CD4-positive, CD25-positive, alpha-beta regulatory T cell (primary cell): ENCODE measurements around the gene MAT2A. TPM values are rescaled to one million over a fixed set of nuclear protein-coding genes. Genes with fewer than 3 reads are reported as not detected.

Source experiments
- ATAC-seq, 2 donors: fragments of 150-1000 bp; cut with Tn5 transposase; one replicate each; pipeline ENCODE4 v1.10.0; 2021; ENCODE audit warnings: low read depth in 2 of 2, moderate number of reproducible peaks in 2 of 2, moderate library complexity in 1 of 2
- DNase-seq, 3 donors: peaks; one replicate each; pipeline versions ENCODE4 v3.0.0 to v3.0.0-alpha.2; 2012 to 2022; ENCODE audit warnings: mixed read lengths in 1 of 3
- H3K27ac ChIP-seq: one replicate; pipeline ENCODE4 v1.7.0; 2013; ENCODE audit warnings: mild to moderate bottlenecking, low read length; ENCODE audit not compliant: insufficient read depth, poor library complexity, severe bottlenecking
- H3K27me3 ChIP-seq: one replicate; pipeline ENCODE4 v1.7.0; 2013; ENCODE audit warnings: low read length; ENCODE audit not compliant: control insufficient read depth, insufficient read depth
- H3K36me3 ChIP-seq: one replicate; pipeline ENCODE4 v1.7.0; 2013; ENCODE audit warnings: mild to moderate bottlenecking, low read length, moderate library complexity; ENCODE audit not compliant: control insufficient read depth, insufficient read depth
- H3K4me1 ChIP-seq: 2 replicates; pipeline ENCODE4 v1.7.0; 2013; ENCODE audit warnings: mild to moderate bottlenecking, low read length; ENCODE audit not compliant: insufficient read depth, control insufficient read depth, poor library complexity, severe bottlenecking
- H3K4me3 ChIP-seq: one replicate; pipeline ENCODE4 v1.7.0; 2013; ENCODE audit warnings: low read depth, mild to moderate bottlenecking, low read length, moderate library complexity
- H3K9me3 ChIP-seq, 2 experiments: 1 replicate in 1 of 2; 2 replicates in 1 of 2; pipeline ENCODE4 v1.7.0; 2013; ENCODE audit warnings: low read length in 2 of 2, mild to moderate bottlenecking in 1 of 2, moderate library complexity in 1 of 2; ENCODE audit not compliant: control insufficient read depth in 2 of 2
- H3K27ac Mint-ChIP-seq, 3 donors: one replicate each; pipeline ENCODE4 v1.8.0; 2020 to 2022; ENCODE audit warnings: mild to moderate bottlenecking in 3 of 3, mixed read lengths in 3 of 3, moderate library complexity in 2 of 3
- H3K27me3 Mint-ChIP-seq: one replicate; pipeline ENCODE4 v1.8.0; 2022; ENCODE audit warnings: mild to moderate bottlenecking, mixed read lengths
- H3K36me3 Mint-ChIP-seq: one replicate; pipeline ENCODE4 v1.8.0; 2020; ENCODE audit warnings: mixed read lengths
- H3K4me1 Mint-ChIP-seq, 4 donors: one replicate each; pipeline ENCODE4 v1.8.0; 2020 to 2022; ENCODE audit warnings: mixed read lengths in 4 of 4, mild to moderate bottlenecking in 1 of 4
- H3K4me3 Mint-ChIP-seq, 4 donors: one replicate each; pipeline ENCODE4 v1.8.0; 2020 to 2022; ENCODE audit warnings: mild to moderate bottlenecking in 4 of 4, mixed read lengths in 4 of 4, moderate library complexity in 3 of 4
- H3K9me3 Mint-ChIP-seq, 7 donors: one replicate each; pipeline ENCODE4 v1.8.0; 2020 to 2022; ENCODE audit warnings: mixed read lengths in 7 of 7, mild to moderate bottlenecking in 3 of 7, moderate library complexity in 2 of 7
- polyA plus RNA-seq, 4 donors: library from polyadenylated mRNA; unstranded; fragments of 300-500 nt; fragmentation: Illumina TruSeq; gene quantifications; one replicate each; pipeline ENCODE4 v1.2.3, GENCODE V29; 2021
- total RNA-seq: library from RNA; stranded (reverse); gene quantifications from one replicate; pipeline ENCODE4 v1.2.3, GENCODE V29; 2022

Gene MAT2A
- total and polyA plus RNA-seq, 5 donors from 2014 or later = 82.2 to 141 (median 109) TPM

- peaks cover 0 to 1% (median 0%) of the 10 kb centered on the region in 7 donors for H3K9me3 Mint-ChIP-seq
- no peaks in the 10 kb centered on the region for H3K27me3 Mint-ChIP-seq
- peak in 1 of 3 donors; percentile 37 for DNase-seq
Measured at GRCh38 chr2:85584857-85585780, 46.2 kb downstream of the MAT2A start.

GRCh38 chr2:85585781-85586105 lies 46.8 kb downstream of the MAT2A start:
- H3K27me3 Mint-ChIP-seq = no peaks in the 10 kb centered on the region
- no peak for ATAC-seq
- peak overlapping the region; percentile 81 to 94 (median 88) for H3K4me3 Mint-ChIP-seq
- H3K4me3 ChIP-seq = peak overlapping the region; percentile 26
- peak overlapping the region; percentile 92 to 95 (median 93) for H3K27ac Mint-ChIP-seq
- peaks cover 0 to 1% (median 0%) of the 10 kb centered on the region in 7 donors for H3K9me3 Mint-ChIP-seq
- no peaks in the 10 kb centered on the region for H3K27me3 ChIP-seq
- H3K27ac ChIP-seq = peak overlapping the region; percentile 76
- H3K36me3 ChIP-seq = peaks cover 13% of the 10 kb centered on the region
- peak in 1 of 3 donors; percentile 10 for DNase-seq
- no peaks in the 10 kb centered on the region for H3K9me3 ChIP-seq
- H3K36me3 Mint-ChIP-seq = peaks cover 16% of the 10 kb centered on the region
- peaks cover 6 to 66% (median 40%) of the 10 kb centered on the region in 4 donors for H3K4me1 Mint-ChIP-seq
- H3K4me1 ChIP-seq = peaks cover 29% of the 10 kb centered on the region

More at GRCh38 chr2:85584857-85585780, 46.2 kb downstream of the MAT2A start:
- H3K4me3 ChIP-seq = peak overlapping the region; percentile 80
- H3K36me3 ChIP-seq = peaks cover 13% of the 10 kb centered on the region
- Mint-ChIP-seq H3K36me3 (peaks cover 16% of the 10 kb centered on the region), H3K4me1 (peaks cover 6 to 68% (median 41%) of the 10 kb centered on the region in 4 donors), H3K27ac (peak overlapping the region; percentile 92 to 95 (median 93)), H3K4me3 (peak overlapping the region; percentile 87 to 97 (median 92))
- H3K9me3 ChIP-seq = no peaks in the 10 kb centered on the region
- peaks cover 29% of the 10 kb centered on the region for H3K4me1 ChIP-seq
- peak overlapping the region; percentile 76 for H3K27ac ChIP-seq
- ATAC-seq = peak; percentile 40 to 45
- H3K27me3 ChIP-seq = no peaks in the 10 kb centered on the region

GRCh38 chr2:85588236-85588635 lies 49.3 kb downstream of the MAT2A start:
- no peak for DNase-seq
- peak overlapping the region in 1 of 3 donors; percentile 83 for H3K27ac Mint-ChIP-seq
- H3K36me3 ChIP-seq = no peaks in the 10 kb centered on the region
- H3K4me1 Mint-ChIP-seq = peaks cover 6 to 53% (median 31%) of the 10 kb centered on the region in 4 donors
- no peak overlapping the region for H3K4me3 ChIP-seq
- H3K27me3 Mint-ChIP-seq = no peaks in the 10 kb centered on the region
- H3K27ac ChIP-seq = no peak overlapping the region
- peak overlapping the region in 3 of 4 donors; percentile 0 to 66 (median 2) for H3K4me3 Mint-ChIP-seq
- H3K36me3 Mint-ChIP-seq = peaks cover 3% of the 10 kb centered on the region
- H3K9me3 ChIP-seq = no peaks in the 10 kb centered on the region
- H3K27me3 ChIP-seq = no peaks in the 10 kb centered on the region
- peaks cover 28% of the 10 kb centered on the region for H3K4me1 ChIP-seq
- peaks cover 0 to 1% (median 0%) of the 10 kb centered on the region in 7 donors for H3K9me3 Mint-ChIP-seq
- ATAC-seq = no peak

- Histone ChIP-seq H3K9me3 (no peaks in the 10 kb centered on the region), H3K27ac (no peak overlapping the region), H3K27me3 (no peaks in the 10 kb centered on the region), H3K4me1 (peaks cover 24% of the 10 kb centered on the region), H3K4me3 (no peak overlapping the region), H3K36me3 (no peaks in the 10 kb centered on the region)
- Mint-ChIP-seq H3K27ac (peak overlapping the region; percentile 63 to 83 (median 81)), H3K4me1 (peaks cover 3 to 48% (median 29%) of the 10 kb centered on the region in 4 donors), H3K27me3 (no peaks in the 10 kb centered on the region), H3K9me3 (peaks cover 0 to 1% (median 0%) of the 10 kb centered on the region in 7 donors), H3K4me3 (peak overlapping the region in 3 of 4 donors; percentile 0 to 66 (median 2)), H3K36me3 (peaks cover under 1% of the 10 kb centered on the region)
- DNase-seq (no peak), ATAC-seq (no peak)
Measured at GRCh38 chr2:85588645-85589044, 49.7 kb downstream of the MAT2A start.

- Histone ChIP-seq H3K27me3 (no peaks in the 10 kb centered on the region), H3K36me3 (no peaks in the 10 kb centered on the region), H3K4me3 (no peak overlapping the region), H3K4me1 (peaks cover 21% of the 10 kb centered on the region), H3K27ac (no peak overlapping the region), H3K9me3 (no peaks in the 10 kb centered on the region)
- Mint-ChIP-seq H3K27me3 (no peaks in the 10 kb centered on the region), H3K36me3 (no peaks in the 10 kb centered on the region), H3K9me3 (peaks cover 0 to 1% (median 0%) of the 10 kb centered on the region in 7 donors), H3K27ac (peak overlapping the region in 1 of 3 donors; percentile 83), H3K4me3 (peak overlapping the region in 1 of 4 donors; percentile 66), H3K4me1 (peaks cover 0 to 48% (median 29%) of the 10 kb centered on the region in 4 donors)
- DNase-seq (no peak), ATAC-seq (no peak)
Measured at GRCh38 chr2:85589181-85589580, 50.2 kb downstream of the MAT2A start.

GRCh38 chr2:85589982-85590791 lies 51.2 kb downstream of the MAT2A start:
- Mint-ChIP-seq H3K27me3 (no peaks in the 10 kb centered on the region), H3K9me3 (peaks cover 0 to under 1% (median 0%) of the 10 kb centered on the region in 7 donors), H3K27ac (peak overlapping the region in 2 of 3 donors; percentile 42 to 92), H3K4me3 (peak overlapping the region in 2 of 4 donors; percentile 64 to 80), H3K36me3 (no peaks in the 10 kb centered on the region), H3K4me1 (peaks cover 3 to 51% (median 29%) of the 10 kb centered on the region in 4 donors)
- no peak for DNase-seq
- no peak overlapping the region for H3K27ac ChIP-seq
- ATAC-seq = no peak
- no peaks in the 10 kb centered on the region for H3K36me3 ChIP-seq
- H3K4me3 ChIP-seq = no peak overlapping the region
- H3K27me3 ChIP-seq = no peaks in the 10 kb centered on the region
- H3K9me3 ChIP-seq = no peaks in the 10 kb centered on the region
- H3K4me1 ChIP-seq = peaks cover 22% of the 10 kb centered on the region

GRCh38 chr2:85590950-85591349 lies 52.0 kb downstream of the MAT2A start:
- H3K4me3 ChIP-seq = no peak overlapping the region
- no peak overlapping the region for H3K27ac ChIP-seq
- Mint-ChIP-seq H3K27ac (peak overlapping the region in 2 of 3 donors; percentile 25 to 92), H3K9me3 (no peaks in the 10 kb centered on the region), H3K4me1 (peaks cover 3 to 51% (median 27%) of the 10 kb centered on the region in 4 donors), H3K27me3 (no peaks in the 10 kb centered on the region), H3K36me3 (peaks cover 4% of the 10 kb centered on the region), H3K4me3 (peak overlapping the region in 2 of 4 donors; percentile 21 to 64)
- DNase-seq = no peak
- no peak for ATAC-seq
- H3K36me3 ChIP-seq = no peaks in the 10 kb centered on the region
- H3K4me1 ChIP-seq = peaks cover 18% of the 10 kb centered on the region
- H3K27me3 ChIP-seq = no peaks in the 10 kb centered on the region
- H3K9me3 ChIP-seq = no peaks in the 10 kb centered on the region
